ENCODE measurements around the gene LEO1.

LEO1 gene

DNA sequence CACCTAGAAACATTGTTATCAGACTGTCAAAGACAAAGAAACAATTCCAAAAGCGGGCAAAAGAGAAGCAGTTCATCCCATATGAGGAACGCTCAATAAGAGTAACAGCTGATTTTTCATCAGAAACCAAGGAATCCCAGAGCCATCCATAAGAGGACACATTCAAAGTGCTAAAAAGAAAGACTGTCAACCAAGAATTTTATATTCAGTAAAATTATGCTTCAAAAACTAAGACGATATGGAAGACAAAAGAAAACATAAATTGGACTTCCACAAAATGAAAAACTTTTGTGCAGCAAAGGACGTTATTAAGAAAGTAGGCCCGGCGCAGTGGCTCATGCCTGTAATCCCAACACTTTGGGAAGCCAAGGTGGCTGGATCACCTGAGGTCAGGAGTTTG, 4.0 kb downstream of the LEO1 start:
- TF ChIP-seq, protein P1, sequence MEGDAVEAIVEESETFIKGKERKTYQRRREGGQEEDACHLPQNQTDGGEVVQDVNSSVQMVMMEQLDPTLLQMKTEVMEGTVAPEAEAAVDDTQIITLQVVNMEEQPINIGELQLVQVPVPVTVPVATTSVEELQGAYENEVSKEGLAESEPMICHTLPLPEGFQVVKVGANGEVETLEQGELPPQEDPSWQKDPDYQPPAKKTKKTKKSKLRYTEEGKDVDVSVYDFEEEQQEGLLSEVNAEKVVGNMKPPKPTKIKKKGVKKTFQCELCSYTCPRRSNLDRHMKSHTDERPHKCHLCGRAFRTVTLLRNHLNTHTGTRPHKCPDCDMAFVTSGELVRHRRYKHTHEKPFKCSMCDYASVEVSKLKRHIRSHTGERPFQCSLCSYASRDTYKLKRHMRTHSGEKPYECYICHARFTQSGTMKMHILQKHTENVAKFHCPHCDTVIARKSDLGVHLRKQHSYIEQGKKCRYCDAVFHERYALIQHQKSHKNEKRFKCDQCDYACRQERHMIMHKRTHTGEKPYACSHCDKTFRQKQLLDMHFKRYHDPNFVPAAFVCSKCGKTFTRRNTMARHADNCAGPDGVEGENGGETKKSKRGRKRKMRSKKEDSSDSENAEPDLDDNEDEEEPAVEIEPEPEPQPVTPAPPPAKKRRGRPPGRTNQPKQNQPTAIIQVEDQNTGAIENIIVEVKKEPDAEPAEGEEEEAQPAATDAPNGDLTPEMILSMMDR (IDR thresholded peaks at IDR 0.05; ENCODE audit: insufficient read depth, low read length, missing control alignments) = no peak
- POLR2A ChIA-PET = no interaction called here
- H3K4me3 ChIP-seq (ENCODE audit: low read depth, low read length) = no peak overlapping the region
- no peak for DNase-seq (ENCODE audit: low read depth, low spot score)
- CTCF ChIA-PET = interaction anchor here (0.7 to 1.9 kb wide), 2 partner anchors 111 to 260 kb away, joined by 3 to 7 read pairs; no protein-coding TSS in a partner anchor

DNA sequence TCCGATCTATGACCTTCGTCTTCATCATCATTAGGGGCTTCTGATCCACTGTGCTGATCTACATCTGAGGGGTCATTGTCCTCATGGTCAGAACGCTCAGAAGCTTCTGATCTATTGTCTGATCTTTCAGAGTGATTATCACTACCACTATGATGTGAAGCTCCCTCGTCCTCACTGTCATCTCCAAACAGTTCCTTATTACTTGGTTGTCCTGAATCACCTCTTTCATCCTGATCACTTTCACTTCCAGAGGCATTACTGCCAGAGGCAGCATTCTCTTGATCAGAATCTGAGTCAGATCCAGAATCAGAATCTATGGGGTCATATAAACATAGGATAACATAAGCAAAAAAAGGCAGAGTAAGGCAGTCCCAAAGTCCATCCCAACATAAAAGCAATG, 5.4 kb downstream of the LEO1 start:
- H3K4me3 ChIP-seq (ENCODE audit: low read depth, low read length) = no peak overlapping the region
- TF ChIP-seq, protein P1 (IDR thresholded peaks at IDR 0.05; ENCODE audit: insufficient read depth, low read length, missing control alignments) = no peak
- ChIA-PET CTCF (interaction anchor here (1.2 to 2.1 kb wide), 4 partner anchors 15 to 261 kb away, joined by 3 to 10 read pairs (median 5); no protein-coding TSS in a partner anchor), POLR2A (no interaction called here)
- DNase-seq (ENCODE audit: low read depth, low spot score) = no peak

DNA sequence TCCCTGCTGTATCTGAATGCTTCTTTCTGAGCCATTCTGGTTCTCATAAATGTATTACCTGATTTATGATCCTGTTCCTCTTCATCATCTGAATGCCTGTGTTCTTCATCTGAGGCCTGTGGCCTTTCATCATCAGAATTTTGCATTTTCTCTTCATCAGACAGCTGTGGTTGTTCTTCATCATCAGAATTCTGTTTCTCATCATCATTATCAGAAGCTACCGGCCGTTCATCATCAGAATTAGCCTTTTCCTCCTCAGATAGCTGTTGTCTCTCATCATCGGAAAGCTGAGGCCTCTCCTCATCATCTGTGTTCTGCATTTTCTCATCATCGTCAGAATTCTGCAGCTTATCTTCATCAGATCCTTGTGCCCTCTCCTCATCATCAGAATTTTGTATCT, 5.9 kb downstream of the LEO1 start:
- no peak for DNase-seq (ENCODE audit: low read depth, low spot score)
- TF ChIP-seq, protein P1 (IDR thresholded peaks at IDR 0.05; ENCODE audit: insufficient read depth, low read length, missing control alignments) = no peak
- ChIA-PET POLR2A (no interaction called here), CTCF (interaction anchor here (1.2 to 2.1 kb wide), 4 partner anchors 14 to 262 kb away, joined by 3 to 10 read pairs (median 5); no protein-coding TSS in a partner anchor)
- no peak overlapping the region for H3K4me3 ChIP-seq (ENCODE audit: low read depth, low read length)

DNA sequence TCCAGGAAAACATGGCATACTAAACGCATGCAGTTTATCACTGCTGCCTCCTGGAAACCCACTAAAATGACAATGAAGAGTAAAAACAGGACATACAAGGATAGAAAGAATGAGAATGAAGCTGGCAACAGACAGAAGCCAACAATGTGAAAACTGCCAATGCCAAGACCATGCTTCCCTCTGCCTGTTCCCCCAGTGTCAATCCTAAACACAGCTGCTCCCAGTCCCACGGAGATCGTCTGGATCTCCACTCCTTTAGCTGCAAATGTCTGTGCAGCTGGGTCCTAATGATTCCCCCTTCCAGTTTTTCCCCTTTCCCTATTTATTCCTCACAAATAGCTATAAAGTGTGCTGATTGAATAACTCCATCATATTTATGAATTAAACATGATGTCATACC, 16.1 kb downstream of the LEO1 start:
- CTCF ChIA-PET = interaction anchor here (1.2 to 1.5 kb wide), 2 partner anchors 8 to 185 kb away, joined by 4 to 5 read pairs; no protein-coding TSS in a partner anchor
- no peak for DNase-seq (ENCODE audit: low read depth, low spot score)
- POLR2A ChIA-PET = no interaction called here
- no peak overlapping the region for H3K4me3 ChIP-seq (ENCODE audit: low read depth, low read length)
- TF ChIP-seq, protein P1 (IDR thresholded peaks at IDR 0.05; ENCODE audit: insufficient read depth, low read length, missing control alignments) = no peak

DNA sequence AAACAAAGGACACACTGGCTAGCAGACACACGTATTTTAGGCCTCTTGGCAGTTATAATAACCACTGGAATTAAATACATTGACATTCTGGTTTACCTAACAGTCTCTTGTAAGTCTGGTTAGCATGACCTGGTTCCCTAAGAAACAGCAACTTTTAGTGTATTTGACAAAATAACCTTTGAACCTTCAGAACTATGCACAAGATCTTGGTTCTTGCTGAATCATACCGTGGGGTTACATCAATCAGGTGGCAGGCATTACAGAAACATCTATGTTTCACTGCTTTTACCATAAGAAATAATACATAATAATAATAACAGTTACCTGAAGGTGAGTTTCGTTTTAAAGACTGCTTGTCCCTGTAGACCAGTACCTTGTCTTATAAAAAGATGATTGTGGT, 18.8 kb downstream of the LEO1 start:
- TF ChIP-seq, protein P1 (IDR thresholded peaks at IDR 0.05; ENCODE audit: insufficient read depth, low read length, missing control alignments) = no peak
- CTCF ChIA-PET = no interaction called here
- H3K4me3 ChIP-seq (ENCODE audit: low read depth, low read length) = no peak overlapping the region
- POLR2A ChIA-PET = no interaction called here
- no peak for DNase-seq (ENCODE audit: low read depth, low spot score)

DNA sequence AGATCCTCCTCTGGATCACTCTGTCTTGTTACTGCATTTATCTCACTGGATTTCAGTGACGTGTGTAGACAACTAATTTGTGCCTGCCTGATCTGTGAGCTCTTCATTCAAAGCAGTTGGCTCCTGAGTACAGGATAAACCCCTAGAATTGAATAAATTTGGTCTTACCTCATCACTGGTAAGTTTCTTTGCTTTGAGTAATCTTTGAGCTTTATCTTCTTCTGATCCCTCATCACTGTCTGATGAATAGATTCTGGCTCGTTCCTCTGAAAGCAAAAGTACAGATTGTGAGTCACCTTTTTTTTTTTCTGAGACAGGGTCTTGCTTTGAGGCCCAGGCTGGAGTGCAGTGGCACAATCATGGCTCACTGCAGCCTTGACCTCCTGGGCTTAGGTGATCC, 24.5 kb downstream of the LEO1 start:
- TF ChIP-seq, protein P1 (IDR thresholded peaks at IDR 0.05; ENCODE audit: insufficient read depth, low read length, missing control alignments) = no peak
- ChIA-PET POLR2A (interaction anchor here (0.8 kb wide), 1 partner anchor 25 kb away, joined by 3 read pairs; the partner anchor contains the start of gene LEO1), CTCF (interaction anchor here (0.6 kb wide), 1 partner anchor 15 kb away, joined by 3 read pairs; no protein-coding TSS in a partner anchor)
- H3K4me3 ChIP-seq (ENCODE audit: low read depth, low read length) = no peak overlapping the region
- no peak for DNase-seq (ENCODE audit: low read depth, low spot score)
